ENCODE results near the gene ARHGAP24. TPM values are rescaled to one million over a fixed set of nuclear protein-coding genes. Genes with fewer than 3 reads are reported as not detected.
"Not testable (repeated sequence)": the region's sequence is repeated elsewhere in the genome, so short reads cannot be mapped to it uniquely, and the experiment has no call there.

ARHGAP24 gene
- total RNA-seq, 1 experiment from 2014 or later: 65.1 TPM

DNA sequence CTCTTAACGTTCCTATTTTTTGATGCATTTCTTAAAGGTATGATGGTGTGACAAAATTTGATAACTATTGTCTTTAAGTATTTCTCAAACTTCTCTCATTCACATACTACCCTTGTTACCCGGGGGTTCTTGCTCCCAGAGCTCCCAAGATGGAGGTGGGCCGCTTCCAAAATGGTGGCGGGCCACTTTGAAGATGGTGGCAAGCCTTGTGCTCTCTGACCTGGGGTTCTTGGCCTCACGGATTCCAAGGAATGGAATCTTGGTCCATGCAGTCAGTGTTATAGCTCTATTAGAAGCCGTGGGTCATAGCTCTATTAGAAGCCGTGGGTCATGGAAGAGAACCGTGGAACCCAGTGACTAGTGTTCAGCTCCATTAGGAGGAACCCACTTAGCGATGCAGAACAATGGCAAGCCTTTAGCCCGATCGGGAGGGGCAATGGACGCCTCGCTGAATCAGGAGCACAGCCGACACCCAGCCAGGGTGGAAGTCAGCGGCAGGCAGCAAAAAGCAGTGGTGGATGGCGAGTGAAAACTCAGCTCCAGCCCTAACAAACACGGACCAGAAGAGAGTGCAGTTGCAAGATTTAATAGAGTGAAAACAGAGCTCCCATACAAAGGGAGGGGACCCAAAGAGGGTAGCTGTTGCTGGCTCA, 481.5 kb downstream of the ARHGAP24 start:
- Histone ChIP-seq H3K9me3 (ENCODE audit: low read length) (no peaks in the 10 kb centered on the region), H3K79me2 (ENCODE audit: low read length) (0 out of 2 replicates have a peak, but pooled peaks cover 2% of the 10 kb centered on the region), H4K20me1 (ENCODE audit: insufficient read depth, low read depth, low read length) (no peaks in the 10 kb centered on the region), H3K27me3 (ENCODE audit: low read length) (no peaks in the 10 kb centered on the region), H3K9ac (ENCODE audit: low read length) (no peak overlapping the region), H3K4me3 (ENCODE audit: low read length) (no peak overlapping the region), H3K9me2 (replicated peaks; ENCODE audit: insufficient read depth, low read length) (no peaks in the 10 kb centered on the region), H3K4me2 (ENCODE audit: low read depth, low read length, poor library complexity, severe bottlenecking) (no peak overlapping the region), H3K36me3 (ENCODE audit: insufficient read depth, low read length) (no peaks in the 10 kb centered on the region), H3K27ac (ENCODE audit: low read length) (no peak overlapping the region), H2AFZ (ENCODE audit: low read length) (no peak overlapping the region), H3K4me1 (ENCODE audit: low read length) (no peaks in the 10 kb centered on the region)
- DNase-seq: no peak

DNA sequence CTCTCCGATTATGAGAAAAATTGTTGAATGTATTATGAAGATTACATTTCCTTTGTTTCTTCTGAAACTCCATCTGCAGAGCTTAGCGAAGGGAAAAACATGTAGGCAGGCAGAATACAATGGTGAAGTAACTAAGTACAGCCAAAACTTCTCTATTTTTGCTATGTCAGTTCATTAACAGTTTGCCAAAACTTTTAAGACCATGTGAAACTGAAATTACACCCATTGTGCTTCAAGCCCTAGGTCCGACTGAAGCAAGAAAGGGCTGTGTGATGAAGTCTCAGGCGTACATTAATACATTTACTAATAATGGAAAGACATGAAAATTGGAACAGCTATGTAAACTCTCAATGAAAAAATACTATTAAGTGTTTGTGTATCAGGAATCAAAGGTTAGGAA, 486.9 kb downstream of the ARHGAP24 start:
- no peaks in the 10 kb centered on the region for H4K20me1 ChIP-seq (ENCODE audit: insufficient read depth, low read depth, low read length)
- no peaks in the 10 kb centered on the region for H3K36me3 ChIP-seq (ENCODE audit: insufficient read depth, low read length)
- H3K4me2 ChIP-seq (ENCODE audit: low read depth, low read length, poor library complexity, severe bottlenecking): no peak overlapping the region
- no peak for DNase-seq
- H3K79me2 ChIP-seq (ENCODE audit: low read length): 0 out of 2 replicates have a peak, but pooled peaks cover 2% of the 10 kb centered on the region
- H3K9me2 ChIP-seq (replicated peaks; ENCODE audit: insufficient read depth, low read length): no peaks in the 10 kb centered on the region
- no peak overlapping the region for H3K9ac ChIP-seq (ENCODE audit: low read length)
- H3K27ac ChIP-seq (ENCODE audit: low read length): no peak overlapping the region
- no peaks in the 10 kb centered on the region for H3K27me3 ChIP-seq (ENCODE audit: low read length)
- H3K9me3 ChIP-seq (ENCODE audit: low read length): no peaks in the 10 kb centered on the region
- H3K4me1 ChIP-seq (ENCODE audit: low read length): peaks cover 10% of the 10 kb centered on the region
- no peak overlapping the region for H3K4me3 ChIP-seq (ENCODE audit: low read length)
- no peak overlapping the region for H2AFZ ChIP-seq (ENCODE audit: low read length)

DNA sequence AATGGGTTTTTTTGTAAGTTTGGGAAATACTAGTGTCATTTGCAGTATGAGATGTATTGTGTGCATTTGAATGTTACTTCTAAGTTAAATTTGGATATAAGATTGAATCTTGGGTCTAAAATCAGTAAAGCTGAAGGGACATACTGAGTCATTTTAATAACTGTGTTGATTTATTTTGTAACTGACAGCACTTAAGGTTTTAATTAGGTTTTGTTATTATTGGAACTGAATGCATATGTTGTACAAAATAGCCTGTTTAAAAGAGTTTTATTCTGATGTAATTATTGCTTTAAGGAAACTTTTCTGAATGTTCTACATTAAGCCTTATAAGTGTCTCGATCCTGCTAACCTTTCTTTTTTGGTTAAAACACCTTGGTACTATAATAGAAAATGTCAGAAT, 488.3 kb downstream of the ARHGAP24 start:
- DNase-seq: no peak
- Histone ChIP-seq H3K36me3 (ENCODE audit: insufficient read depth, low read length) (no peaks in the 10 kb centered on the region), H3K4me2 (ENCODE audit: low read depth, low read length, poor library complexity, severe bottlenecking) (no peak overlapping the region), H3K9ac (ENCODE audit: low read length) (no peak overlapping the region), H2AFZ (ENCODE audit: low read length) (no peak overlapping the region), H4K20me1 (ENCODE audit: insufficient read depth, low read depth, low read length) (no peaks in the 10 kb centered on the region), H3K9me3 (ENCODE audit: low read length) (no peaks in the 10 kb centered on the region), H3K4me1 (ENCODE audit: low read length) (peaks cover 18% of the 10 kb centered on the region), H3K4me3 (ENCODE audit: low read length) (no peak overlapping the region), H3K9me2 (replicated peaks; ENCODE audit: insufficient read depth, low read length) (no peaks in the 10 kb centered on the region), H3K27me3 (ENCODE audit: low read length) (no peaks in the 10 kb centered on the region), H3K79me2 (ENCODE audit: low read length) (0 out of 2 replicates have a peak, but pooled peaks cover 2% of the 10 kb centered on the region), H3K27ac (ENCODE audit: low read length) (no peak overlapping the region)

DNA sequence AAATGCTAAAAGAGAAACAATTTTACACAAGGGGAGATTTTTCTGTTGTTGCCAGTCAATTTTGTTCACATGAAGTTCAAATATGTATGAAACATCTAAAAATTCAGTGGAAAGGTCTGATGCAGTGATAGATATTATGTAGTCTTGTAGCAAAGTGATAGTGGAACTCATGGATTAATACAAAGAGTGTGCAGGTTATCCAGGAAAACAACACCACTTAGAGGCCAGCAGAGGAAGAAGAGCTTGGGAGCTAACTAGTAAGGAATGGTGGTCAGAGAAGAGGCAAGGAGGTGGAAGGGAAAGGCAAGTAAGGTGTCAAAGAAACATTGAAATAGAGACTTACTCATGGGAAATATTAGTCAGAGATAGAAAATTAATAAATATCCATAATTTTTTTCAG, 489.3 kb downstream of the ARHGAP24 start:
- Histone ChIP-seq H2AFZ (ENCODE audit: low read length) (no peak overlapping the region), H3K27me3 (ENCODE audit: low read length) (no peaks in the 10 kb centered on the region), H3K36me3 (ENCODE audit: insufficient read depth, low read length) (no peaks in the 10 kb centered on the region), H3K27ac (ENCODE audit: low read length) (no peak overlapping the region), H3K79me2 (ENCODE audit: low read length) (0 out of 2 replicates have a peak, but pooled peaks cover 2% of the 10 kb centered on the region), H3K4me1 (ENCODE audit: low read length) (peaks cover 25% of the 10 kb centered on the region), H3K9me2 (replicated peaks; ENCODE audit: insufficient read depth, low read length) (no peaks in the 10 kb centered on the region), H3K4me3 (ENCODE audit: low read length) (no peak overlapping the region), H3K9me3 (ENCODE audit: low read length) (no peaks in the 10 kb centered on the region), H3K9ac (ENCODE audit: low read length) (no peak overlapping the region), H3K4me2 (ENCODE audit: low read depth, low read length, poor library complexity, severe bottlenecking) (no peak overlapping the region), H4K20me1 (ENCODE audit: insufficient read depth, low read depth, low read length) (no peaks in the 10 kb centered on the region)
- DNase-seq: no peak

DNA sequence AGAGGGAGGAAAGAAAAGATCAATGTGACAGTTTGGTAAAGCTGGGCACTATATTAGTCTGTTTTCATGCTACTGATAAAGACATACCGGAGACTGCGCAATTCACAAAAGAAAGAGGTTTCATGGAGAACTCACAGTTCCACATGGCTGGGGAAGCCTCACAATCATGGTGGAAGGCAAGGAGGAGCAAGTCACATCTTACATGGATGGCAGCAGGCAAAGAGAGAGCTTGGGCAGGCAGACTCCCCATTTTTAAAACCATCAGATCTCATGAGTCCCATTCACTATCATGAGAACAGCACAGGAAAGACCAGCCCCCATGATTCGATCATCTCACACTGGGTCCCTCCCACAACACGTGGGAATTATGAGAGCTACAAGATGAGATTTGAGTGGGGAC, 490.1 kb downstream of the ARHGAP24 start:
- not testable (repeated sequence) for H3K4me3 ChIP-seq (ENCODE audit: low read length); H3K4me2 ChIP-seq (ENCODE audit: low read depth, low read length, poor library complexity, severe bottlenecking); DNase-seq; H3K27me3 ChIP-seq (ENCODE audit: low read length); H4K20me1 ChIP-seq (ENCODE audit: insufficient read depth, low read depth, low read length); H3K79me2 ChIP-seq (ENCODE audit: low read length); H3K36me3 ChIP-seq (ENCODE audit: insufficient read depth, low read length); H3K9me2 ChIP-seq (replicated peaks; ENCODE audit: insufficient read depth, low read length); H3K9ac ChIP-seq (ENCODE audit: low read length); H3K9me3 ChIP-seq (ENCODE audit: low read length); H3K27ac ChIP-seq (ENCODE audit: low read length); H2AFZ ChIP-seq (ENCODE audit: low read length)
- H3K4me1 ChIP-seq (ENCODE audit: low read length): peaks cover 25% of the 10 kb centered on the region

DNA sequence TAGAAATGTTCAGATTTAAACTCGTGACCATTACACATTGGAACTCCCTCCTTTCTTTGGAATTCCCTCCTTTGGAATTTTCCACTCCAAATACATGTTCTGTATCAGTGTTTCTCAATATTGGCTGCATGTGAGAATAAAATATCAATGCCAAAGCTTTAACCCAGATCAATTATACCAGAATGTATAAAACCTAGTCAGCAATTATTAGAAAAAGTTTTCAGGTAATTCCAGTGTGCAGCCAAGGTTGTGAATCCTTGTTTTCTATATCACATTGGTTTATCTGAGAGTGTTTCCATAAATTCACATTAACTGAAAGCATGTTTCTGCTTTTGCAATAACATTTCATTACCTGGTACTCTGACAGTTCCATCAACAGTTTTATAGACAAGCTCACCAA, 490.6 kb downstream of the ARHGAP24 start:
- 0 out of 2 replicates have a peak overlapping the region, but pooled peaks have one; percentile 25 for H3K27ac ChIP-seq (ENCODE audit: low read length)
- no peak overlapping the region for H3K4me3 ChIP-seq (ENCODE audit: low read length)

DNA sequence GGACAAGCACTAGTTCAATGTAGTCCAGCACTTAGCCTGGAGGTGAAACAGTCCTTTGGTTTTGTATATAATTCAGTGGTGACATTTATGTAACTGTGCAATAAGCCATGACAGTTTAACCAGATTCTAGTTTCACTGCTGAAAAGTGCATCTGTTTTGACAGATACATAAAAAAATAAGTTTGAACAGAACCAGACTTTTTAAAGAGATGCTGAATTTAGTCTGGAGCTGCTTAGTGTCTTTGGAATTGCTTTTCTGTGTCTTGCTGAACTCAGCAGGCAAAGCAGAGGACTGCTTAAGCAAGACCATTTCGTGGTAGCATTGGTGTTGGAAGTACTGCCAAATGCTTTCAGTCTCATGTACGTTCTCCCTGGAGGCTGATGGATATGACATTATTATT, 491.4 kb downstream of the ARHGAP24 start:
- Histone ChIP-seq H3K4me3 (ENCODE audit: low read length) (no peak overlapping the region), H3K27me3 (ENCODE audit: low read length) (no peaks in the 10 kb centered on the region), H3K9ac (ENCODE audit: low read length) (no peak overlapping the region; the same call in 1 of the 2 replicates), H4K20me1 (ENCODE audit: insufficient read depth, low read depth, low read length) (no peaks in the 10 kb centered on the region), H3K4me1 (ENCODE audit: low read length) (peaks cover 25% of the 10 kb centered on the region), H3K79me2 (ENCODE audit: low read length) (peaks cover 2% of the 10 kb centered on the region; the same call in 1 of the 2 replicates), H3K36me3 (ENCODE audit: insufficient read depth, low read length) (no peaks in the 10 kb centered on the region), H3K9me3 (ENCODE audit: low read length) (no peaks in the 10 kb centered on the region), H3K4me2 (ENCODE audit: low read depth, low read length, poor library complexity, severe bottlenecking) (peak overlapping the region; percentile 43), H2AFZ (ENCODE audit: low read length) (no peak overlapping the region), H3K27ac (ENCODE audit: low read length) (peak overlapping the region; percentile 25; the same call in 1 of the 2 replicates), H3K9me2 (replicated peaks; ENCODE audit: insufficient read depth, low read length) (no peaks in the 10 kb centered on the region)
- DNase-seq: no peak

More for the DNA sequence above, 490.6 kb downstream of the ARHGAP24 start:
- no peaks in the 10 kb centered on the region for H4K20me1 ChIP-seq (ENCODE audit: insufficient read depth, low read depth, low read length)
- H3K27me3 ChIP-seq (ENCODE audit: low read length): no peaks in the 10 kb centered on the region
- H3K79me2 ChIP-seq (ENCODE audit: low read length): peaks cover 2% of the 10 kb centered on the region; the same call in 1 of the 2 replicates
- H2AFZ ChIP-seq (ENCODE audit: low read length): no peak overlapping the region
- H3K9me2 ChIP-seq (replicated peaks; ENCODE audit: insufficient read depth, low read length): no peaks in the 10 kb centered on the region
- no peaks in the 10 kb centered on the region for H3K36me3 ChIP-seq (ENCODE audit: insufficient read depth, low read length)
- DNase-seq: no peak
- no peak overlapping the region for H3K9ac ChIP-seq (ENCODE audit: low read length)
- no peak overlapping the region for H3K4me2 ChIP-seq (ENCODE audit: low read depth, low read length, poor library complexity, severe bottlenecking)
- H3K4me1 ChIP-seq (ENCODE audit: low read length): peaks cover 25% of the 10 kb centered on the region
- H3K9me3 ChIP-seq (ENCODE audit: low read length): no peaks in the 10 kb centered on the region

DNA sequence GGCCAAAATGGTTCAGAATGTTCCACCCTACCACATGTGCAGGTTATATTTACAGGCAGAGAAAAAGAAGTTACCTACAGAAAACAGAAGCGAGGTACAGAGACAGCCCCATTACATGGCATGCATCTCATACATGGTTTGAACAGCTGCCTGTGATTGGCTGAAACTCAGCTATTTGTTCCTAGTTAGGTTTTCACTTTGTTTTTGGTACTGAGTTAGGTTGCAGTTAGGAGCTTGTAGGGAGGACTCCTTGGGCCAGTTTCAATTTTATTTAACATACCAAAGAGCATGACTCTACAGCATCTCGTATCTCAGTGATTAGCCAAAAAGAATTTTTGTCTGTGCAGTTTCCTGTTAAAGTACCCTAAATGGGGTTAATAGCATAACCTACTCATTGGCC, 492.9 kb downstream of the ARHGAP24 start:
- no peaks in the 10 kb centered on the region for H3K9me2 ChIP-seq (replicated peaks; ENCODE audit: insufficient read depth, low read length)
- H3K36me3 ChIP-seq (ENCODE audit: insufficient read depth, low read length): no peaks in the 10 kb centered on the region
- peak overlapping the region; percentile 31; the same call in 1 of the 2 replicates for H3K27ac ChIP-seq (ENCODE audit: low read length)
- no peak overlapping the region for H3K4me3 ChIP-seq (ENCODE audit: low read length)
- peaks cover 25% of the 10 kb centered on the region for H3K4me1 ChIP-seq (ENCODE audit: low read length)
- no peak overlapping the region for H3K9ac ChIP-seq (ENCODE audit: low read length)
- H3K79me2 ChIP-seq (ENCODE audit: low read length): peaks cover 2% of the 10 kb centered on the region; the same call in 1 of the 2 replicates
- H3K4me2 ChIP-seq (ENCODE audit: low read depth, low read length, poor library complexity, severe bottlenecking): peak overlapping the region; percentile 13
- H2AFZ ChIP-seq (ENCODE audit: low read length): no peak overlapping the region
- H3K9me3 ChIP-seq (ENCODE audit: low read length): no peaks in the 10 kb centered on the region
- no peaks in the 10 kb centered on the region for H3K27me3 ChIP-seq (ENCODE audit: low read length)
- peak; percentile 55 for DNase-seq
- no peaks in the 10 kb centered on the region for H4K20me1 ChIP-seq (ENCODE audit: insufficient read depth, low read depth, low read length)

Measured in Karpas-422 (cell line).